Heart left ventricle (tissue), 13 donors: ENCODE measurements around the gene ANKRD52.

Experiments used
- CTCF ChIP-seq, 12 donors: fragments of 200-600 bp; sonication (generic) in 4 of 12; IDR thresholded peaks; one replicate each; pipeline versions ENCODE4 v1.5.0 to v1.8.0; 2018 to 2022; ENCODE audit warnings: antibody characterized with exemption in 12 of 12, mild to moderate bottlenecking in 5 of 12
- POLR2A ChIP-seq, 2 donors: fragments of 450-650 bp; IDR thresholded peaks; one replicate each; pipeline ENCODE4 v1.6.1; 2017; ENCODE audit warnings: antibody characterized with exemption in 2 of 2, mild to moderate bottlenecking in 2 of 2, moderate library complexity in 2 of 2
- donor health status: ischemic (EF 13 %, LVEDD 7.1; RV severe dilation, severe dysfunction).
- donor health status: DM: no; HTN: yes; CAD: no.
- donor health status: DM: no; HTN: no; CAD: no.
- donor health status: ischemic (EF 25% LVEDD 6.9; RV normal size, moderate dysfunction).
- donor health status: ischemic (EF 25% LVEDD 5.7; RV mildly dilated, moderate dysfunction).
- donor health status: ischemic (EF 35%, LVEDD 5.7; RV mildly dilated, moderate dysfunction).
- donor health status: nonischemic (EF 11% LVEDD 7.7; RV severe dilation, severe dysfunction).
- donor health status: DM: yes; HTN: yes; CAD: no.
- donor health status: PGD.
- donor health status: ischemic (EF 29% LVEDD 5.4; RV normal size, mild dysfunction).
- donor health status: nonischemic (EF 23%, LVEDD 6.1; RV moderate dilation, normal function).

- TF ChIP-seq CTCF (IDR thresholded peaks at IDR 0.05) (no peak), POLR2A (IDR thresholded peaks at IDR 0.05) (no peak)
These were observed 20.7 kb upstream of the ANKRD52 start for GRCh38 chr12:56278905-56279304.
